HEK293 (cell line): ENCODE measurements around the gene OR4D1.

Experiments
- CTCF ChIP-seq: fragments of 450-650 bp; formaldehyde crosslinking; IDR thresholded peaks from 2 replicates; pipeline ENCODE4 v1.5.1; 2016; ENCODE audit warnings: missing biosample characterization, missing genetic modification characterization
- PBX3 ChIP-seq: sonication (generic); formaldehyde crosslinking; IDR thresholded peaks from 2 replicates; pipeline ENCODE4 v1.8.1; 2022; ENCODE audit warnings: mild to moderate bottlenecking, moderate library complexity, missing genetic modification reagents
- SETDB1 ChIP-seq: IDR thresholded peaks from one replicate; pipeline ENCODE4 v1.6.1; 2017; ENCODE audit warnings: mild to moderate bottlenecking, low read length, moderate library complexity, mixed read lengths; ENCODE audit not compliant: insufficient read length
- TRIM28 ChIP-seq: IDR thresholded peaks from 2 replicates; pipeline ENCODE4 v1.6.1; 2011; ENCODE audit warnings: low read length, control low read depth, borderline replicate concordance
- ZFP3 ChIP-seq: fragments of 450-650 bp; formaldehyde crosslinking; IDR thresholded peaks from 2 replicates; pipeline ENCODE4 v1.5.1; 2016; ENCODE audit warnings: low read depth, missing biosample characterization, missing genetic modification characterization
- ZNF274 ChIP-seq, 2 experiments: fragments of 200-500 bp in 1 of 2; fragments of 450-650 bp in 1 of 2; sonication (Bioruptor generic) in 1 of 2; formaldehyde crosslinking in 1 of 2; IDR thresholded peaks; 2 replicates each; pipeline versions ENCODE4 v1.5.1 to v1.6.1; 2014 to 2016; ENCODE audit warnings: borderline replicate concordance in 1 of 2, inconsistent platforms in 1 of 2, low read length in 1 of 2, missing biosample characterization in 1 of 2, missing genetic modification characterization in 1 of 2
- ZNF518A ChIP-seq: fragments of 450-650 bp; formaldehyde crosslinking; conservative IDR thresholded peaks from 2 replicates; pipeline ENCODE4 v1.5.1; 2016; ENCODE audit warnings: low read depth, missing biosample characterization, missing genetic modification characterization

- TF ChIP-seq ZFP3 (no peak), TRIM28 (no peak), SETDB1 (no peak), ZNF518A (tag by site-specific recombination) (no peak), CTCF (no peak), ZNF274 (IDR thresholded peaks at IDR 0.05; ENCODE audit: low read length) (no peak), ZNF274 (tag by site-specific recombination; IDR thresholded peaks at IDR 0.05; ENCODE audit: borderline replicate concordance) (no peak), PBX3 (CRISPR knock-in tag) (no peak)
These were observed 34.2 kb upstream of the OR4D1 start for GRCh38 chr17:58113947-58114346.
